ENCODE measurements around the gene ARHGEF28. TPM values are rescaled to one million over a fixed set of nuclear protein-coding genes. Genes with fewer than 3 reads are reported as not detected.

Gene ARHGEF28
- total and polyA plus RNA-seq, 4 experiments from 2014 or later: not detected

- Histone ChIP-seq H3K4me3 (ENCODE audit: low read length in 2 of 2) (no peak overlapping the region), H3K27me3 (ENCODE audit: insufficient read depth, low read length) (no peaks in the 10 kb centered on the region), H3K36me3 (ENCODE audit: insufficient read depth, low read length) (no peaks in the 10 kb centered on the region), H3K27ac (ENCODE audit: low read depth, low read length) (no peak overlapping the region), H3K9me3 (ENCODE audit: control insufficient read depth in 1 of 2, low read length in 2 of 2) (no peaks in the 10 kb centered on the region), H3K4me1 (ENCODE audit: insufficient read depth, low read length) (no peaks in the 10 kb centered on the region)
- no peak for DNase-seq
- H3K27me3 Mint-ChIP-seq: peaks cover 0 to 5% of the 10 kb centered on the region in 2 donors
- no peak overlapping the region for H3K27ac Mint-ChIP-seq
- intact Hi-C loops (cut with micrococcal nuclease): no loop called here
- no peak overlapping the region for H3K4me3 Mint-ChIP-seq
- ChIA-PET CTCF (ENCODE audit: partially characterized antibody) (interaction anchor here (1.3 kb wide), 1 partner anchor 36 kb away, joined by 3 read pairs; no protein-coding TSS in a partner anchor), POLR2A (ENCODE audit: partially characterized antibody) (no interaction called here)
- no peaks in the 10 kb centered on the region for H3K9me3 Mint-ChIP-seq
- H3K36me3 Mint-ChIP-seq: no peaks in the 10 kb centered on the region
- no peaks in the 10 kb centered on the region for H3K4me1 Mint-ChIP-seq
These were observed 201.1 kb downstream of the ARHGEF28 start for GRCh38 chr5:73827106-73827450.

GRCh38 chr5:73828465-73828864 is 202.5 kb downstream of the ARHGEF28 start:
- H3K27me3 ChIP-seq (ENCODE audit: insufficient read depth, low read length): no peaks in the 10 kb centered on the region
- Mint-ChIP-seq H3K27me3 (peaks cover 2 to 5% of the 10 kb centered on the region in 2 donors), H3K4me3 (no peak overlapping the region), H3K9me3 (peaks cover 0 to 2% (median 0%) of the 10 kb centered on the region in 8 donors), H3K36me3 (no peaks in the 10 kb centered on the region), H3K4me1 (no peaks in the 10 kb centered on the region), H3K27ac (no peak overlapping the region)
- H3K36me3 ChIP-seq (ENCODE audit: insufficient read depth, low read length): no peaks in the 10 kb centered on the region
- ChIA-PET CTCF (ENCODE audit: partially characterized antibody) (no interaction called here), POLR2A (ENCODE audit: partially characterized antibody) (no interaction called here)
- no peaks in the 10 kb centered on the region for H3K4me1 ChIP-seq (ENCODE audit: insufficient read depth, low read length)
- intact Hi-C loops (cut with micrococcal nuclease): no loop called here
- H3K9me3 ChIP-seq (ENCODE audit: control insufficient read depth in 1 of 2, low read length in 2 of 2): no peaks in the 10 kb centered on the region
- no peak for DNase-seq
- H3K4me3 ChIP-seq (ENCODE audit: low read length in 2 of 2): no peak overlapping the region
- H3K27ac ChIP-seq (ENCODE audit: low read depth, low read length): no peak overlapping the region

GRCh38 chr5:73830646-73831045 is 204.7 kb downstream of the ARHGEF28 start:
- peaks cover 0 to 4% (median 0%) of the 10 kb centered on the region in 8 donors for H3K9me3 Mint-ChIP-seq

GRCh38 chr5:73831066-73831465 is 205.1 kb downstream of the ARHGEF28 start:
- POLR2A ChIA-PET (ENCODE audit: partially characterized antibody): no interaction called here
- H3K4me3 Mint-ChIP-seq: no peak overlapping the region

More at GRCh38 chr5:73830646-73831045, 204.7 kb downstream of the ARHGEF28 start:
- Mint-ChIP-seq H3K36me3 (no peaks in the 10 kb centered on the region), H3K27ac (no peak overlapping the region), H3K27me3 (peaks cover 2 to 7% of the 10 kb centered on the region in 2 donors), H3K4me3 (no peak overlapping the region), H3K4me1 (no peaks in the 10 kb centered on the region)
- ChIA-PET CTCF (ENCODE audit: partially characterized antibody) (no interaction called here), POLR2A (ENCODE audit: partially characterized antibody) (no interaction called here)
- Histone ChIP-seq H3K36me3 (ENCODE audit: insufficient read depth, low read length) (no peaks in the 10 kb centered on the region), H3K27ac (ENCODE audit: low read depth, low read length) (no peak overlapping the region), H3K9me3 (ENCODE audit: control insufficient read depth in 1 of 2, low read length in 2 of 2) (no peaks in the 10 kb centered on the region), H3K4me1 (ENCODE audit: insufficient read depth, low read length) (no peaks in the 10 kb centered on the region), H3K4me3 (ENCODE audit: low read length in 2 of 2) (no peak overlapping the region), H3K27me3 (ENCODE audit: insufficient read depth, low read length) (no peaks in the 10 kb centered on the region)
- intact Hi-C loops (cut with micrococcal nuclease): no loop called here
- no peak for DNase-seq

GRCh38 chr5:73834693-73835092 is 208.7 kb downstream of the ARHGEF28 start:
- intact Hi-C loops (cut with micrococcal nuclease): no loop called here
- Mint-ChIP-seq H3K4me1 (no peaks in the 10 kb centered on the region), H3K27me3 (peaks cover 6 to 15% of the 10 kb centered on the region in 2 donors), H3K36me3 (no peaks in the 10 kb centered on the region), H3K9me3 (peaks cover 0 to 9% (median 0%) of the 10 kb centered on the region in 8 donors), H3K4me3 (no peak overlapping the region), H3K27ac (no peak overlapping the region)
- Histone ChIP-seq H3K9me3 (ENCODE audit: control insufficient read depth in 1 of 2, low read length in 2 of 2) (no peaks in the 10 kb centered on the region), H3K4me3 (ENCODE audit: low read length in 2 of 2) (no peak overlapping the region), H3K27ac (ENCODE audit: low read depth, low read length) (no peak overlapping the region), H3K36me3 (ENCODE audit: insufficient read depth, low read length) (no peaks in the 10 kb centered on the region), H3K27me3 (ENCODE audit: insufficient read depth, low read length) (no peaks in the 10 kb centered on the region), H3K4me1 (ENCODE audit: insufficient read depth, low read length) (no peaks in the 10 kb centered on the region)
- no peak for DNase-seq
- CTCF ChIA-PET (ENCODE audit: partially characterized antibody): no interaction called here
- POLR2A ChIA-PET (ENCODE audit: partially characterized antibody): no interaction called here

More at GRCh38 chr5:73831066-73831465, 205.1 kb downstream of the ARHGEF28 start:
- peaks cover 0 to 4% (median 0%) of the 10 kb centered on the region in 8 donors for H3K9me3 Mint-ChIP-seq
- Histone ChIP-seq H3K27me3 (ENCODE audit: insufficient read depth, low read length) (no peaks in the 10 kb centered on the region), H3K4me1 (ENCODE audit: insufficient read depth, low read length) (no peaks in the 10 kb centered on the region), H3K27ac (ENCODE audit: low read depth, low read length) (no peak overlapping the region), H3K9me3 (ENCODE audit: control insufficient read depth in 1 of 2, low read length in 2 of 2) (no peaks in the 10 kb centered on the region), H3K4me3 (ENCODE audit: low read length in 2 of 2) (no peak overlapping the region), H3K36me3 (ENCODE audit: insufficient read depth, low read length) (no peaks in the 10 kb centered on the region)
- peaks cover 2 to 7% of the 10 kb centered on the region in 2 donors for H3K27me3 Mint-ChIP-seq
- CTCF ChIA-PET (ENCODE audit: partially characterized antibody): no interaction called here
- H3K36me3 Mint-ChIP-seq: no peaks in the 10 kb centered on the region
- H3K27ac Mint-ChIP-seq: no peak overlapping the region
- DNase-seq: no peak
- intact Hi-C loops (cut with micrococcal nuclease): no loop called here
- H3K4me1 Mint-ChIP-seq: no peaks in the 10 kb centered on the region

- ChIA-PET CTCF (ENCODE audit: partially characterized antibody) (no interaction called here), POLR2A (ENCODE audit: partially characterized antibody) (no interaction called here)
- Histone ChIP-seq H3K4me3 (ENCODE audit: low read length in 2 of 2) (no peak overlapping the region), H3K36me3 (ENCODE audit: insufficient read depth, low read length) (no peaks in the 10 kb centered on the region), H3K4me1 (ENCODE audit: insufficient read depth, low read length) (no peaks in the 10 kb centered on the region), H3K27me3 (ENCODE audit: insufficient read depth, low read length) (no peaks in the 10 kb centered on the region), H3K9me3 (ENCODE audit: control insufficient read depth in 1 of 2, low read length in 2 of 2) (no peaks in the 10 kb centered on the region), H3K27ac (ENCODE audit: low read depth, low read length) (no peak overlapping the region)
- H3K4me1 Mint-ChIP-seq: no peaks in the 10 kb centered on the region
- no peaks in the 10 kb centered on the region for H3K36me3 Mint-ChIP-seq
- intact Hi-C loops (cut with micrococcal nuclease): no loop called here
- H3K27ac Mint-ChIP-seq: no peak overlapping the region
- H3K27me3 Mint-ChIP-seq: peaks cover 4 to 18% of the 10 kb centered on the region in 2 donors
- peaks cover 0 to 9% (median 0%) of the 10 kb centered on the region in 8 donors for H3K9me3 Mint-ChIP-seq
- no peak overlapping the region for H3K4me3 Mint-ChIP-seq
- no peak for DNase-seq
These were observed 209.7 kb downstream of the ARHGEF28 start for GRCh38 chr5:73835726-73836125.

- Histone ChIP-seq H3K4me1 (ENCODE audit: insufficient read depth, low read length) (no peaks in the 10 kb centered on the region), H3K27ac (ENCODE audit: low read depth, low read length) (no peak overlapping the region), H3K9me3 (ENCODE audit: control insufficient read depth in 1 of 2, low read length in 2 of 2) (no peaks in the 10 kb centered on the region), H3K36me3 (ENCODE audit: insufficient read depth, low read length) (no peaks in the 10 kb centered on the region), H3K27me3 (ENCODE audit: insufficient read depth, low read length) (no peaks in the 10 kb centered on the region), H3K4me3 (ENCODE audit: low read length in 2 of 2) (no peak overlapping the region)
- intact Hi-C loops (cut with micrococcal nuclease): no loop called here
- Mint-ChIP-seq H3K27me3 (peaks cover 4 to 18% of the 10 kb centered on the region in 2 donors), H3K27ac (no peak overlapping the region), H3K9me3 (peaks cover 0 to 9% (median 0%) of the 10 kb centered on the region in 8 donors), H3K4me3 (no peak overlapping the region), H3K4me1 (no peaks in the 10 kb centered on the region), H3K36me3 (no peaks in the 10 kb centered on the region)
- no peak for DNase-seq
- ChIA-PET CTCF (ENCODE audit: partially characterized antibody) (no interaction called here), POLR2A (ENCODE audit: partially characterized antibody) (no interaction called here)
These were observed 210.6 kb downstream of the ARHGEF28 start for GRCh38 chr5:73836607-73837006.

- intact Hi-C loops (cut with micrococcal nuclease): no loop called here
- no peaks in the 10 kb centered on the region for H3K36me3 ChIP-seq (ENCODE audit: insufficient read depth, low read length)
- no peaks in the 10 kb centered on the region for H3K36me3 Mint-ChIP-seq
- H3K27me3 ChIP-seq (ENCODE audit: insufficient read depth, low read length): no peaks in the 10 kb centered on the region
- peaks cover 5 to 15% of the 10 kb centered on the region in 2 donors for H3K27me3 Mint-ChIP-seq
- no peak overlapping the region for H3K4me3 ChIP-seq (ENCODE audit: low read length in 2 of 2)
- no peak overlapping the region for H3K27ac ChIP-seq (ENCODE audit: low read depth, low read length)
- H3K9me3 Mint-ChIP-seq: peaks cover 0 to 5% (median 0%) of the 10 kb centered on the region in 8 donors
- no peaks in the 10 kb centered on the region for H3K9me3 ChIP-seq (ENCODE audit: control insufficient read depth in 1 of 2, low read length in 2 of 2)
- H3K4me1 ChIP-seq (ENCODE audit: insufficient read depth, low read length): no peaks in the 10 kb centered on the region
- ChIA-PET POLR2A (ENCODE audit: partially characterized antibody) (no interaction called here), CTCF (ENCODE audit: partially characterized antibody) (no interaction called here)
- no peak for DNase-seq
- H3K4me3 Mint-ChIP-seq: no peak overlapping the region
- H3K27ac Mint-ChIP-seq: no peak overlapping the region
- H3K4me1 Mint-ChIP-seq: no peaks in the 10 kb centered on the region
These were observed 212.9 kb downstream of the ARHGEF28 start for GRCh38 chr5:73838901-73839300.

Data from CD4-positive, alpha-beta memory T cell (primary cell).